Lower leg skin (tissue), 4 donors: ENCODE measurements around the gene ACKR1. TPM values are rescaled to one million over a fixed set of nuclear protein-coding genes. Genes with fewer than 3 reads are reported as not detected.

Experiments used
- DNase-seq, 2 donors: peaks; one replicate each; pipeline ENCODE4 v3.0.0-alpha.2; 2019; ENCODE audit warnings: low spot score in 2 of 2
- H3K4me3 ChIP-seq: fragments of 200-600 bp; sonication (generic); 2 replicates; pipeline ENCODE4 v1.5.1; 2017; ENCODE audit warnings: mild to moderate bottlenecking, low read depth; ENCODE audit not compliant: poor library complexity, severe bottlenecking
- POLR2A ChIP-seq, 2 donors: fragments of 450-650 bp; IDR thresholded peaks; one replicate each; pipeline ENCODE4 v1.6.1; 2016 to 2017; ENCODE audit warnings: antibody characterized with exemption in 2 of 2, mild to moderate bottlenecking in 1 of 2, moderate library complexity in 1 of 2
- WGBS, 2 donors: methylation state at CpG; one replicate each; pipeline ENCODE4 v1.1.5; 2018; 5-methylcytosine and 5-hydroxymethylcytosine counted together
- intact Hi-C: fragments of 100-400 bp; cut with DNase I; formaldehyde crosslinking; loops from one replicate; pipeline ENCODE4 v1.15.0; 2023; ENCODE audit warnings: low total_unique reads
- total RNA-seq, 4 donors: library from RNA; depleted of rRNA; stranded (reverse); fragments of >200 nt; gene quantifications; one replicate each; pipeline ENCODE4 v1.1.0, GENCODE V29; 2016
- TF ChIP-seq, protein P1 (sequence below), 3 donors: fragments of 450-650 bp; IDR thresholded peaks; one replicate each; pipeline ENCODE4 v1.5.1; 2016; ENCODE audit warnings: antibody characterized with exemption in 3 of 3, mild to moderate bottlenecking in 3 of 3, moderate library complexity in 2 of 3

Gene ACKR1
- total RNA-seq, 4 donors from 2014 or later, result 17.4 to 104 (median 46.9) TPM

DNA sequence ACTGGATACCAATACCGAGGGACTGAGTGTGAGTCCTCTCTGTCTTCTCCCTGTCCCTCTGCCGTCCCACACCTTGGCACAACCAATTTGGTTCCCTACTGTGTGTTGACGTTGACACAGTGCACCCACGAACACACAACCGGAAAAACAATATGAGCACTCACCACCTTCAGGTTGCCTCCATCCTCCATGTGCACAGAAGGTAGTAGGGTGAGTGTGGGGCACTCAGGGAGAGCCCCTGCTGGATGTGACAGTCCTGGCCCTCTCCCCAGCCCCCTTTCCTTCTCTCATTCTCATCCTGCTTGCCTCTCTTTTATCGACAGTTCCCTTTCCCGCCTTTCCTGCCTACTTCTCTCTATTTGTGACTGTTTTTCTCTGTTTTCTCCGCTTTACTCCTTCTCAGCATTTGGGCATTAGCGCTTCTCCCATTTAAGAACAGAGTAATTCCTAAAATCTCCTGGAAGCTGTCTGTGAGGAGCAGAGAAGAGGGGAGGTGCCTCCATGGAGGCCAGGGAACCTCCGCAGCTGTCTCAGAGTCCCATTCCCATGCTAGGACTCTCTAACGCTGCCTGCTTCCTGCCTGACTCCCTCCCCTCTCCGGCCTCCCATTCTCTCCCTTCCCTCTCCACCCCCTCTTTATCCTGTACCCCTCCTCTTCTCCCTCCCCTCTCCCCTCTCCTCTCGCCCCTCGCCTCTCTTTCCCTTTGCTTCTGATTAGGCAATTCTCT is 16.9 kb upstream of the ACKR1 start:
- TF ChIP-seq POLR2A (IDR thresholded peaks at IDR 0.05), result no peak
- TF ChIP-seq, protein P1, sequence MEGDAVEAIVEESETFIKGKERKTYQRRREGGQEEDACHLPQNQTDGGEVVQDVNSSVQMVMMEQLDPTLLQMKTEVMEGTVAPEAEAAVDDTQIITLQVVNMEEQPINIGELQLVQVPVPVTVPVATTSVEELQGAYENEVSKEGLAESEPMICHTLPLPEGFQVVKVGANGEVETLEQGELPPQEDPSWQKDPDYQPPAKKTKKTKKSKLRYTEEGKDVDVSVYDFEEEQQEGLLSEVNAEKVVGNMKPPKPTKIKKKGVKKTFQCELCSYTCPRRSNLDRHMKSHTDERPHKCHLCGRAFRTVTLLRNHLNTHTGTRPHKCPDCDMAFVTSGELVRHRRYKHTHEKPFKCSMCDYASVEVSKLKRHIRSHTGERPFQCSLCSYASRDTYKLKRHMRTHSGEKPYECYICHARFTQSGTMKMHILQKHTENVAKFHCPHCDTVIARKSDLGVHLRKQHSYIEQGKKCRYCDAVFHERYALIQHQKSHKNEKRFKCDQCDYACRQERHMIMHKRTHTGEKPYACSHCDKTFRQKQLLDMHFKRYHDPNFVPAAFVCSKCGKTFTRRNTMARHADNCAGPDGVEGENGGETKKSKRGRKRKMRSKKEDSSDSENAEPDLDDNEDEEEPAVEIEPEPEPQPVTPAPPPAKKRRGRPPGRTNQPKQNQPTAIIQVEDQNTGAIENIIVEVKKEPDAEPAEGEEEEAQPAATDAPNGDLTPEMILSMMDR (IDR thresholded peaks at IDR 0.05), result no peak
- DNase-seq, result no peak
- WGBS, 2 donors, result 23 to 26% methylated on average over 14 of the region's 14 CpGs
- H3K4me3 ChIP-seq, result peak overlapping the region; percentile 17
- intact Hi-C loops, result no loop called here

DNA sequence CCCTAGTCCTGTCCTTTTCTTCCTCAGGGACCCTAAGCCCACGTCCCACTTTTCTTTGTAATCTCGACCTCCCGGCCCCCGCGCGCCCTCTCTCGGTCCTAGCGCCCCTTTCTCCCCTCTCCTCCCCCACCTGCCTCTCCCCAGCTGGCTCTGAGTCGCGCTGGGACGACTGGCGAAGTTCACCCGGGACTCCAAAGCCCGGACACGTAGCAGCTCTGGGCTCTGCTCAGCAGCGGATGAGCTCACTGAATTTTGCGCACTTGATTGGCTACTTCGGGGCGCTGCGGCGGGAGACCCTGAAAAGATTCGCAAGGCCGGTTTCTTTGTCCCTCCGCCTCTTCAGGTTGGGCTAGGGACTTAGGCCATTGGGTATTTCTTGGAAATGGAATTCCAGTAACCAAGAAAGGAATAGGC is 16.3 kb upstream of the ACKR1 start:
- WGBS, 2 donors, result 1 to 3% methylated on average over 24 of the region's 24 CpGs
- TF ChIP-seq POLR2A (IDR thresholded peaks at IDR 0.05), result no peak
- TF ChIP-seq, protein P1 (IDR thresholded peaks at IDR 0.05), result no peak
- DNase-seq, result peak in 1 of 2 donors; percentile 88
- intact Hi-C loops, result no loop called here
- H3K4me3 ChIP-seq, result peak overlapping the region; percentile 17

DNA sequence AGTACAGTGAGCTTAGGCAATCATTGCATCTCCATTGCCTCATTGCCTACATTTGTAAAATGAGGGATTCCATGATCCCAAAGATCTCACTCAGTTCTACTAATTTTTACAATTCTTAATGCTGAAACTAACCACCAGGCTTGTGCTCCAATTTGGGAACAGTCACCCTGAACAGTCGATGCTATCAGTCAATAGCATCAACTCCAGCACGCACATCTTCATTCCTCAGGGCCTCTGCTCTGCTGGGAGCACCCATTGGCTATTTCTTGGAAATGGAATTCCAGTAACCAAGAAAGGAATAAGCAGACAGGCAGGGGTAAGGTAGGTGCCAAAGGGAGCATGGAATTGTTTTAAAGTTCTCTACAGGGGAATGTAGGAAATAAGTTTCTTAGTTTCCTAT is 14.2 kb upstream of the ACKR1 start:
- 61 to 75% methylated on average over 2 of the region's 2 CpGs for WGBS, 2 donors
- intact Hi-C loops, result no loop called here
- DNase-seq, result no peak
- TF ChIP-seq, protein P1 (IDR thresholded peaks at IDR 0.05), result no peak
- no peak for TF ChIP-seq POLR2A (IDR thresholded peaks at IDR 0.05)
- no peak overlapping the region for H3K4me3 ChIP-seq

DNA sequence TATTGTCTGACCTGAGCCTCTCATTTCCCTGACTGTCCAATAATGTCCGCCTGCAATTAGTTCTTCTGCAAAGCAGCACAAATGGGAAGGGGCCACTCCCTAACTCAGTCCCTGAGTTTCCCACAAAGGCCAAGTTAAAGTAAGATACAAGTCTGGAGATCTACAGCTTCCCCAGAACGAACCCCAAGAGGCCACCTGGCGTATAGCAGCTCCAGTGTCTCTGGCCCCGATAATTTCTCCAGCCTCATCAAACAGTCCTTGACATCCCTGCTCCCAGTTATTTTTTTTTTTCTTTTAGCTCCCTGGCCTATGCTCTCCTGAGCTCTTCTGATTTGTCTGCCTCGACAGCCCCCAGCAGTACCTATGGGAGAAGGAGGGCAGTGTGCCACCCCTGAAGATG is 8.1 kb upstream of the ACKR1 start:
- intact Hi-C loops, result no loop called here
- TF ChIP-seq, protein P1 (IDR thresholded peaks at IDR 0.05), result no peak
- TF ChIP-seq POLR2A (IDR thresholded peaks at IDR 0.05), result no peak

DNA sequence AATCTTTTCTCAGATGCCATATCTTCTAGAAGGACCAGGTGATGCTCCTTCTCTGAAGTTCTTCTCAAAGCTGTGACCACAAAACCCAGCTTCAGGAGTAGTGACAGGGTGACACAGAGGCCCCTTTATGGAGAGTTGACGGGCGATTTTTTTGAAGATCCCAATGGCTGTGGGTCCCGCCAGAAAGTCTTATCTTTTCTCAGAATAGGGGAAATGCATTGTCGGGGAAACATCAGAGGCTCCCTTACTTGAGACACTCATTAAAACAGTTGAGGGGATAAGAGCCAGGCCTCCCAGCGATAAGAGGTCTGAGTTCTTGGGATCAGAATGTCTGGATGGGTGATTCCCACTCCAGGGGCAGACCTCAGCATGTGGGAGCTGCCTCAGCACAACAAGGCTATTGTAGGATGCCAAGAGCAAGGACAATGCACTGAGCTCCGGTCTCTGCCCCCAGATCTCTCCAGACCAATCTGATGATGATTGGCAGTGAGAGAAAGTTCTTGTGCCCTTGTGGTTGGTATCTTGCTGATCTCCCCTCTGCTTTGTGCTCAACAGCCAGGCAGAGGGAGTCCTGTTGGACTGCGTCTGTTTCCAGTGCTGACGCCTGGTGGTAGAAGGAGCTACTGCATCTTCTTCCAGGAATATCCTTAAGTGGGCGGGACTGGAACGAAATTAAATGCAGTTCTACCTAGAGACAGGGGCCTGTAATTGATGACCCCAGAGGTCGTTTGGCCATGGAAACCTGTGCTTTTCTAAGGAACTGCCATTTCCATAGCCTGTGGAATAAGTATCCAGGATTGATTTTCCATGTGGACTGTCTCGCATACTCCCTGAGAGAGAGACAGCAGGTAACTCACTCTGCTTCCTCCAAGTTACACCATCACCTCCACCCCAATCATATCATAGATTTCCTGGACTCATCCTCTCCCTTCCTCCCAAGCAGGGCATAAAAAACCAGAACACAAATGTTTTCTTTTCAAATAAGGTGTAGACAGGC is 6.8 kb upstream of the ACKR1 start:
- 44 to 49% methylated on average over 12 of the region's 12 CpGs for WGBS, 2 donors
- intact Hi-C loops, result no loop called here
- peak; percentile 71 to 90 for DNase-seq
- no peak overlapping the region for H3K4me3 ChIP-seq
- no peak for TF ChIP-seq POLR2A (IDR thresholded peaks at IDR 0.05)
- TF ChIP-seq, protein P1 (IDR thresholded peaks at IDR 0.05), result peak in 1 of 3 donors; percentile 65

More for the DNA sequence above, 8.1 kb upstream of the ACKR1 start:
- DNase-seq, result no peak
- no peak overlapping the region for H3K4me3 ChIP-seq
- WGBS, 2 donors, result 71 to 78% methylated on average over 5 of the region's 5 CpGs
